Measurements from ENCODE around the gene MICAL3.

MICAL3 gene

GRCh38 chr22:17817511-17818065 is 206.8 kb downstream of the MICAL3 start:
- no peak overlapping the region for H3K4me3 ChIP-seq (replicated peaks; ENCODE audit: low read depth, low read length)
- TF ChIP-seq, protein P1, sequence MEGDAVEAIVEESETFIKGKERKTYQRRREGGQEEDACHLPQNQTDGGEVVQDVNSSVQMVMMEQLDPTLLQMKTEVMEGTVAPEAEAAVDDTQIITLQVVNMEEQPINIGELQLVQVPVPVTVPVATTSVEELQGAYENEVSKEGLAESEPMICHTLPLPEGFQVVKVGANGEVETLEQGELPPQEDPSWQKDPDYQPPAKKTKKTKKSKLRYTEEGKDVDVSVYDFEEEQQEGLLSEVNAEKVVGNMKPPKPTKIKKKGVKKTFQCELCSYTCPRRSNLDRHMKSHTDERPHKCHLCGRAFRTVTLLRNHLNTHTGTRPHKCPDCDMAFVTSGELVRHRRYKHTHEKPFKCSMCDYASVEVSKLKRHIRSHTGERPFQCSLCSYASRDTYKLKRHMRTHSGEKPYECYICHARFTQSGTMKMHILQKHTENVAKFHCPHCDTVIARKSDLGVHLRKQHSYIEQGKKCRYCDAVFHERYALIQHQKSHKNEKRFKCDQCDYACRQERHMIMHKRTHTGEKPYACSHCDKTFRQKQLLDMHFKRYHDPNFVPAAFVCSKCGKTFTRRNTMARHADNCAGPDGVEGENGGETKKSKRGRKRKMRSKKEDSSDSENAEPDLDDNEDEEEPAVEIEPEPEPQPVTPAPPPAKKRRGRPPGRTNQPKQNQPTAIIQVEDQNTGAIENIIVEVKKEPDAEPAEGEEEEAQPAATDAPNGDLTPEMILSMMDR (IDR thresholded peaks at IDR 0.05; ENCODE audit: low read length, missing control alignments): no peak
- DNase-seq (ENCODE audit: low read depth): no peak

- H3K4me3 ChIP-seq (replicated peaks; ENCODE audit: low read depth, low read length): no peak overlapping the region
- DNase-seq (ENCODE audit: low read depth): no peak
- TF ChIP-seq, protein P1 (IDR thresholded peaks at IDR 0.05; ENCODE audit: low read length, missing control alignments): no peak
These were observed 207.3 kb downstream of the MICAL3 start for GRCh38 chr22:17817079-17817478.

DNA sequence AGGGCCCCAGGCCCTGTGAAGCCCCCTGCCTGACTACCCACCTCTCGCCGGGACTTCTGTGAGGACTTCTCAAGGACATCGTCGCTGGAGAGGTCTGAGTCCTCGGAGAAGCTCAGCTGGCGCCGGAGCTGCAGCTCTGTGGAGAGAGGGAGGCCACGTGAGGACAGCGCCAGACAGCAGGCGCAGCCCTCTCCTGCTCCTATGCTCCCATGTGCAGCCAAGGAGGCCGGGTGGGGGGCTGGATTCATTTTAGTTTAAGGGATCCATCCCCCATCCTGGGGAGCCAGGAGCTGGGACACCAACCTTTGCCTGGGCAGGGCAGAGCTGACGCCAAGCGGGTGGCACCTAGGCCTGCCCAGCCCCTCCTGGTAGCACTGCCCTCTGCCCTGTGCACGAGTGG is 207.7 kb downstream of the MICAL3 start:
- H3K4me3 ChIP-seq (replicated peaks; ENCODE audit: low read depth, low read length): no peak overlapping the region
- TF ChIP-seq, protein P1 (IDR thresholded peaks at IDR 0.05; ENCODE audit: low read length, missing control alignments): no peak
- no peak for DNase-seq (ENCODE audit: low read depth)

- H3K4me3 ChIP-seq (replicated peaks; ENCODE audit: low read depth, low read length): no peak overlapping the region
- DNase-seq (ENCODE audit: low read depth): no peak
- TF ChIP-seq, protein P1 (IDR thresholded peaks at IDR 0.05; ENCODE audit: low read length, missing control alignments): no peak
These were observed 208.6 kb downstream of the MICAL3 start for GRCh38 chr22:17815703-17816254.

- no peak for DNase-seq (ENCODE audit: low read depth)
- H3K4me3 ChIP-seq (replicated peaks; ENCODE audit: low read depth, low read length): no peak overlapping the region
- TF ChIP-seq, protein P1 (IDR thresholded peaks at IDR 0.05; ENCODE audit: low read length, missing control alignments): no peak
These were observed 209.5 kb downstream of the MICAL3 start for GRCh38 chr22:17814830-17815229.

DNA sequence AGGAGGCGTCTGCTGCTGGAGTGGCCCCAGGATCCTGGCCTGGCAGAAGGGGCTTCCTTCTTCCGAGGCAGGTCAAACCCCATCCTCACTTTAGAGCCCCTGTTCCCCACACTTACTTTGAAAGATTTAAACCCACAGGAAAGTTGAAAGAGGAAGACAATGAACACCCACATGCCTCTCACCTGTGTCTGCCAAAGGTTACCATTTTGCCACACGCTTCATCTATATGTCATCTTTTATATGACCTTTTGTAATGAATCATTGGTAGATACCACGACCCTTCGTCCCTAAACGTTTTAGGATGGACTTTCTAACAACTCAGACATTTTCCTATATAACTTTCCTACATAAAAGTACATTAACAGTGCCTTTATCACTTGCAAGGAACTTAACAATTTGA is 210.3 kb downstream of the MICAL3 start:
- no peak overlapping the region for H3K4me3 ChIP-seq (replicated peaks; ENCODE audit: low read depth, low read length)
- TF ChIP-seq, protein P1 (IDR thresholded peaks at IDR 0.05; ENCODE audit: low read length, missing control alignments): no peak
- no peak for DNase-seq (ENCODE audit: low read depth)

DNA sequence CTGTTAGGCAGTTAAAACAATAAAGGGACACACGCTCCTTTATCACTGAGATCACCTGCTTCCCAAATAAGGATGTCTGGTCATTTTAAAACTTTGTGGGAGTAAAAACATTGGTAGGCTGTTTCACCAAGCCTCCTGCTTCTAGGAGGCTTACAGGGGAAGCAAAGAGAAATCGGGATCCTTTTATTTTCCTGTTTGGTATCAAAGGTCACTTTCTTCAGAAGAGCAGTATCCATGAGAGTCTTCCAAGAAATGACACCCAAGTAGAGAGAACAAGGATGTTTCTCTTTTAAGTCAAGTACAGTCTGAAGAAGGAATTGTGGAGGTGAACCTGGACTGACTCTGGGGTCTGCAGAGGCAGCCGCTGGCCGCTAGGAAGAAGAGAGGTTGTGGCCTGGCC is 213.2 kb downstream of the MICAL3 start:
- no peak overlapping the region for H3K4me3 ChIP-seq (replicated peaks; ENCODE audit: low read depth, low read length)
- TF ChIP-seq, protein P1 (IDR thresholded peaks at IDR 0.05; ENCODE audit: low read length, missing control alignments): no peak
- DNase-seq (ENCODE audit: low read depth): no peak

Measured in fibroblast of pulmonary artery (primary cell).